ENCODE results near the gene SDK1. TPM values are rescaled to one million over a fixed set of nuclear protein-coding genes. Genes with fewer than 3 reads are reported as not detected.

Gene SDK1
- total RNA-seq (2014; rRNA removed; shearing (Covaris generic)) = 1.1 and 1.7 TPM in 2 replicates
- 1.0 and 1.1 TPM in 2 replicates for polyA plus RNA-seq (2014; cell fraction: nucleus; rRNA removed)

GRCh38 chr7:3300651-3301448 is at the start of gene SDK1:
TSS of gene SDK1 (plus strand) at chr7:3301252. CDS start at chr7:3301587, 335 bp downstream.
- DNase-seq (ENCODE audit: extremely low read depth, low read depth) = peak; percentile 83

- no peak for DNase-seq (ENCODE audit: extremely low read depth, low read depth)
Measured at GRCh38 chr7:3254718-3255117, 46.3 kb upstream of the SDK1 start.

- DNase-seq (ENCODE audit: extremely low read depth, low read depth) = no peak
Measured at GRCh38 chr7:3259711-3260400, 41.2 kb upstream of the SDK1 start.

- peak; percentile 22 for DNase-seq (ENCODE audit: extremely low read depth, low read depth)
Measured at GRCh38 chr7:3260401-3260715, 40.7 kb upstream of the SDK1 start.

GRCh38 chr7:3264693-3265339 is 36.2 kb upstream of the SDK1 start:
- DNase-seq (ENCODE audit: extremely low read depth, low read depth) = no peak

- no peak for DNase-seq (ENCODE audit: extremely low read depth, low read depth)
Measured at GRCh38 chr7:3265388-3265787, 35.7 kb upstream of the SDK1 start.

- DNase-seq (ENCODE audit: extremely low read depth, low read depth) = no peak
Measured at GRCh38 chr7:3266240-3266639, 34.8 kb upstream of the SDK1 start.

GRCh38 chr7:3267966-3268690 is 32.9 kb upstream of the SDK1 start:
- peak; percentile 19 for DNase-seq (ENCODE audit: extremely low read depth, low read depth)

- no peak for DNase-seq (ENCODE audit: extremely low read depth, low read depth)
Measured at GRCh38 chr7:3270362-3270761, 30.7 kb upstream of the SDK1 start.

GRCh38 chr7:3271298-3271697 is 29.8 kb upstream of the SDK1 start:
- no peak for DNase-seq (ENCODE audit: extremely low read depth, low read depth)

- DNase-seq (ENCODE audit: extremely low read depth, low read depth) = no peak
Measured at GRCh38 chr7:3272691-3273141, 28.3 kb upstream of the SDK1 start.

GRCh38 chr7:3274131-3274530 is 26.9 kb upstream of the SDK1 start:
- DNase-seq (ENCODE audit: extremely low read depth, low read depth) = no peak

- DNase-seq (ENCODE audit: extremely low read depth, low read depth) = no peak
Measured at GRCh38 chr7:3277604-3278572, 23.2 kb upstream of the SDK1 start.

- DNase-seq (ENCODE audit: extremely low read depth, low read depth) = no peak
Measured at GRCh38 chr7:3279147-3279818, 21.8 kb upstream of the SDK1 start.

- DNase-seq (ENCODE audit: extremely low read depth, low read depth) = no peak
Measured at GRCh38 chr7:3280445-3280844, 20.6 kb upstream of the SDK1 start.

GRCh38 chr7:3280946-3281656 is 20.0 kb upstream of the SDK1 start:
- DNase-seq (ENCODE audit: extremely low read depth, low read depth) = no peak

- no peak for DNase-seq (ENCODE audit: extremely low read depth, low read depth)
Measured at GRCh38 chr7:3282457-3282856, 18.6 kb upstream of the SDK1 start.

- no peak for DNase-seq (ENCODE audit: extremely low read depth, low read depth)
Measured at GRCh38 chr7:3283130-3283704, 17.8 kb upstream of the SDK1 start.

Data from NCI-H460 (cell line).